Neural progenitor cell (in vitro differentiated cells): ENCODE data around the gene ZNF710. TPM values are rescaled to one million over a fixed set of nuclear protein-coding genes. Genes with fewer than 3 reads are reported as not detected.

Experiments used
- DNase-seq: peaks from one replicate; pipeline ENCODE4 v3.0.0-alpha.2; 2016; ENCODE audit warnings: low spot score
- H2AFZ ChIP-seq: fragments of 200-600 bp; sonication (generic); replicated peaks from 2 replicates; pipeline ENCODE4 v1.6.1; 2016; ENCODE audit warnings: antibody characterized with exemption
- H3F3A ChIP-seq: fragments of 200-600 bp; sonication (generic); 2 replicates; pipeline ENCODE4 v1.6.1; 2016; ENCODE audit warnings: antibody characterized with exemption, low read depth
- H3K27ac ChIP-seq: fragments of 200-600 bp; sonication (generic); 2 replicates; pipeline ENCODE4 v1.5.1; 2016; ENCODE audit warnings: mild to moderate bottlenecking
- H3K27me3 ChIP-seq: fragments of 200-600 bp; sonication (generic); 2 replicates; pipeline ENCODE4 v1.6.1; 2016; ENCODE audit warnings: mild to moderate bottlenecking, moderate library complexity
- H3K36me3 ChIP-seq: fragments of 200-600 bp; sonication (generic); 2 replicates; pipeline ENCODE4 v1.5.1; 2016
- H3K4me1 ChIP-seq: fragments of 200-600 bp; sonication (generic); 2 replicates; pipeline ENCODE4 v1.6.1; 2016; ENCODE audit warnings: mixed run types
- H3K4me2 ChIP-seq: fragments of 200-600 bp; sonication (generic); 2 replicates; pipeline ENCODE4 v1.6.1; 2016
- H3K4me3 ChIP-seq: fragments of 200-600 bp; sonication (generic); 2 replicates; pipeline ENCODE4 v1.5.1; 2016
- H3K79me2 ChIP-seq: fragments of 200-600 bp; sonication (generic); 2 replicates; pipeline ENCODE4 v1.6.1; 2016; ENCODE audit warnings: low read depth
- H3K9ac ChIP-seq: fragments of 200-600 bp; sonication (generic); 2 replicates; pipeline ENCODE4 v1.6.1; 2016
- H3K9me3 ChIP-seq: fragments of 200-600 bp; sonication (generic); 2 replicates; pipeline ENCODE4 v1.5.1; 2016; ENCODE audit warnings: low read depth
- H4K20me1 ChIP-seq: fragments of 200-600 bp; sonication (generic); 2 replicates; pipeline ENCODE4 v1.6.1; 2016; ENCODE audit warnings: low read depth
- H3K27ac Mint-ChIP-seq: 3 replicates; pipeline ENCODE4 v1.8.0; 2021; ENCODE audit warnings: mixed read lengths
- H3K27me3 Mint-ChIP-seq: 2 replicates; pipeline ENCODE4 v1.8.0; 2022; ENCODE audit warnings: low read depth, mild to moderate bottlenecking, inconsistent platforms, moderate library complexity, mixed read lengths; ENCODE audit not compliant: insufficient read depth
- H3K36me3 Mint-ChIP-seq: 3 replicates; pipeline ENCODE4 v1.8.0; 2021; ENCODE audit warnings: mixed read lengths
- H3K4me1 Mint-ChIP-seq: 3 replicates; pipeline ENCODE4 v1.8.0; 2021; ENCODE audit warnings: mixed read lengths
- H3K4me3 Mint-ChIP-seq: 3 replicates; pipeline ENCODE4 v1.8.0; 2021; ENCODE audit warnings: mild to moderate bottlenecking, moderate library complexity, mixed read lengths
- H3K9me3 Mint-ChIP-seq: 3 replicates; pipeline ENCODE4 v1.8.0; 2020; ENCODE audit warnings: mixed read lengths
- EZH2 ChIP-seq: fragments of 200-600 bp; sonication (generic); IDR thresholded peaks from 2 replicates; pipeline ENCODE4 v1.6.1; 2017; ENCODE audit warnings: antibody characterized with exemption, mild to moderate bottlenecking, moderate library complexity
- EZH2phosphoT487 ChIP-seq: fragments of 200-600 bp; sonication (generic); IDR thresholded peaks from 2 replicates; pipeline ENCODE4 v1.6.1; 2017; ENCODE audit warnings: antibody characterized with exemption
- total RNA-seq: library from RNA; depleted of rRNA; stranded (reverse); fragments of >200 nt; gene quantifications from 2 replicates; pipeline ENCODE4 v1.2.3, GENCODE V29; 2015; ENCODE audit warnings: low replicate concordance
- TF ChIP-seq, protein P1 (sequence below): fragments of 200-600 bp; sonication (generic); IDR thresholded peaks from 2 replicates; pipeline ENCODE4 v1.5.1; 2017; ENCODE audit warnings: antibody characterized with exemption, mild to moderate bottlenecking

The ZNF710 gene
- total RNA-seq, 1 donor from 2014 or later = 14.9 TPM

DNA sequence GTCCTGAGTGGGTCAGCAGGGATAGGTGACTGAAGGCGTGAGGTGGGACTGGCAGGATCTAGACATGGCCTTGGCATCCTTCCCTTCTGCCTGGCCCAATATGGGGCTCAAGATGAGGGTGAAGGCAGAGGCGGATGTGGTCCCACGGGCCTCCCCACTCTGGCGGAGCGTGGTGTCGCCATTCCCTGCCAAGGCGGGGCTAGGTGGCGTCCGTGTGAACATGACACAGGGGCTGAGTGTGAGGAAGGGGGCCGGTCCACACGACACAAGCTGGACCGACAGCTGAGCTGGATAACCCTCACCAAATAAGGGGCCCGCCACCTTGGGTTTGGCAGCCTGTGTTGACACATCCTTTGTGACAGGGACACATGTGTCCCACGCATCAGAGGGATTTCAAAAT, 43.1 kb downstream of the ZNF710 start:
- no peak overlapping the region for H3K4me3 Mint-ChIP-seq
- H3K27me3 Mint-ChIP-seq = no peaks in the 10 kb centered on the region
- DNase-seq = no peak
- Histone ChIP-seq H3K9ac (no peak overlapping the region), H3K9me3 (no peaks in the 10 kb centered on the region), H3K36me3 (no peaks in the 10 kb centered on the region), H3K4me1 (peaks cover 40% of the 10 kb centered on the region), H3K79me2 (peaks cover 75% of the 10 kb centered on the region), H3K4me3 (no peak overlapping the region), H4K20me1 (peaks cover 8% of the 10 kb centered on the region), H2AFZ (no peak overlapping the region), H3F3A (peaks cover 31% of the 10 kb centered on the region), H3K4me2 (peak overlapping the region; percentile 55), H3K27ac (peak overlapping the region; percentile 88), H3K27me3 (no peaks in the 10 kb centered on the region)
- peaks cover 52% of the 10 kb centered on the region for H3K4me1 Mint-ChIP-seq
- TF ChIP-seq, protein P1, sequence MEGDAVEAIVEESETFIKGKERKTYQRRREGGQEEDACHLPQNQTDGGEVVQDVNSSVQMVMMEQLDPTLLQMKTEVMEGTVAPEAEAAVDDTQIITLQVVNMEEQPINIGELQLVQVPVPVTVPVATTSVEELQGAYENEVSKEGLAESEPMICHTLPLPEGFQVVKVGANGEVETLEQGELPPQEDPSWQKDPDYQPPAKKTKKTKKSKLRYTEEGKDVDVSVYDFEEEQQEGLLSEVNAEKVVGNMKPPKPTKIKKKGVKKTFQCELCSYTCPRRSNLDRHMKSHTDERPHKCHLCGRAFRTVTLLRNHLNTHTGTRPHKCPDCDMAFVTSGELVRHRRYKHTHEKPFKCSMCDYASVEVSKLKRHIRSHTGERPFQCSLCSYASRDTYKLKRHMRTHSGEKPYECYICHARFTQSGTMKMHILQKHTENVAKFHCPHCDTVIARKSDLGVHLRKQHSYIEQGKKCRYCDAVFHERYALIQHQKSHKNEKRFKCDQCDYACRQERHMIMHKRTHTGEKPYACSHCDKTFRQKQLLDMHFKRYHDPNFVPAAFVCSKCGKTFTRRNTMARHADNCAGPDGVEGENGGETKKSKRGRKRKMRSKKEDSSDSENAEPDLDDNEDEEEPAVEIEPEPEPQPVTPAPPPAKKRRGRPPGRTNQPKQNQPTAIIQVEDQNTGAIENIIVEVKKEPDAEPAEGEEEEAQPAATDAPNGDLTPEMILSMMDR = no peak
- no peak for TF ChIP-seq EZH2
- TF ChIP-seq EZH2phosphoT487 = no peak
- H3K9me3 Mint-ChIP-seq = no peaks in the 10 kb centered on the region
- peaks cover 4% of the 10 kb centered on the region for H3K36me3 Mint-ChIP-seq
- H3K27ac Mint-ChIP-seq = peak overlapping the region; percentile 72

DNA sequence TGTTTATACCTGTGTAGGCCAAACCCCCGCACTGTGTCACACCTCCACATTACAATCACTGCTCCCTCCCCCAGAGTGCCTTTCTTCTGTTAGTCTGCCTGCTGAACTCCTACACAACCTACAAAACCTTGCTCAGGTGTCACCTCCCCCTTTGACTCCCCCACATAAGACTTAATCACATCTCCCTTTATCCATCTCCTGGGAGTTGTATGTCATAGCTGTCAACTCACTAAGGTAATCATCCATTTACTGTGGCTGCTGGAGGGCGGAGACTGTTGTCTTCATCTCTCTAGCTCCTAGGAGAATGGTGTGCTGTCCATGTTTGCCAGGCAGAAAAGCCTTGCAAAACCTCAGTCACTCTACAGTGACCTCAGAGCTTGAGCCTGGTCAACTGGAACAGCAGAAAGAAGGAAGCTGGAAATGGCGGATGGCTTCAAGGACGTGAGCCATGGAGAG, 43.8 kb downstream of the ZNF710 start:
- peaks cover 78% of the 10 kb centered on the region for H3K79me2 ChIP-seq
- no peaks in the 10 kb centered on the region for H3K36me3 ChIP-seq
- no peak for DNase-seq
- no peak overlapping the region for H2AFZ ChIP-seq
- H3K9me3 ChIP-seq = no peaks in the 10 kb centered on the region
- no peak overlapping the region for H3K27ac ChIP-seq
- no peaks in the 10 kb centered on the region for H3K27me3 Mint-ChIP-seq
- peak overlapping the region; percentile 8 for H3K27ac Mint-ChIP-seq
- H3K9ac ChIP-seq = no peak overlapping the region
- peaks cover 4% of the 10 kb centered on the region for H3K36me3 Mint-ChIP-seq
- no peak overlapping the region for H3K4me3 Mint-ChIP-seq
- no peak for TF ChIP-seq EZH2
- TF ChIP-seq, protein P1 = no peak
- TF ChIP-seq EZH2phosphoT487 = no peak
- H3K4me1 Mint-ChIP-seq = peaks cover 54% of the 10 kb centered on the region
- H3K9me3 Mint-ChIP-seq = no peaks in the 10 kb centered on the region
- H4K20me1 ChIP-seq = peaks cover 8% of the 10 kb centered on the region
- H3K27me3 ChIP-seq = no peaks in the 10 kb centered on the region
- peaks cover 40% of the 10 kb centered on the region for H3K4me1 ChIP-seq
- no peak overlapping the region for H3K4me2 ChIP-seq
- peaks cover 31% of the 10 kb centered on the region for H3F3A ChIP-seq
- no peak overlapping the region for H3K4me3 ChIP-seq

DNA sequence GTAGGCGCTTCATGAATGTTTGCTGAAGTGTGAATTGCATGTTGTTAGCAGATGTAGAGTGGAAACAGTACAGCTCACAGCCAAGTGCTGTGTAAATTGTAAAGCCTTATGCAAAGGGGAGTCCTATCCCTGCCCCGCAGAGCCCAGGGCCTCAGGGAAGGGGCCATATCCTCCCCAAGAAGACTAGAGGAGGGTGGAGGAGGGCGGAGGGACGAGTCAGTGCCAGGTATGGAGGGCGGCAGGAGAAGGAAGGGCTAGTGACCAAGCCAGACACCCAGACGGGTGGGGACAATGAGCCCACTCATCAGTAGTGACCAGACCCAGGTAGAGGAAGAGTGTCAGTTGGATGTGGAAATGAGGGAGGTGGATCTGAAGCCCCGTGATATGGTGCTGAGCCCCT, 45.2 kb downstream of the ZNF710 start:
- Histone ChIP-seq H4K20me1 (no peaks in the 10 kb centered on the region), H2AFZ (no peak overlapping the region)
- TF ChIP-seq EZH2 = no peak
- TF ChIP-seq, protein P1 = no peak
- TF ChIP-seq EZH2phosphoT487 = no peak

More for the DNA sequence above, 45.2 kb downstream of the ZNF710 start:
- H3K27me3 Mint-ChIP-seq = no peaks in the 10 kb centered on the region
- Histone ChIP-seq H3K9me3 (no peaks in the 10 kb centered on the region), H3K4me2 (no peak overlapping the region), H3K4me3 (no peak overlapping the region), H3K9ac (no peak overlapping the region), H3K36me3 (no peaks in the 10 kb centered on the region), H3K27me3 (no peaks in the 10 kb centered on the region), H3K4me1 (peaks cover 27% of the 10 kb centered on the region), H3K27ac (no peak overlapping the region), H3K79me2 (peaks cover 76% of the 10 kb centered on the region), H3F3A (peaks cover 28% of the 10 kb centered on the region)
- H3K9me3 Mint-ChIP-seq = no peaks in the 10 kb centered on the region
- H3K4me3 Mint-ChIP-seq = no peak overlapping the region
- peaks cover 4% of the 10 kb centered on the region for H3K36me3 Mint-ChIP-seq
- no peak for DNase-seq
- peaks cover 50% of the 10 kb centered on the region for H3K4me1 Mint-ChIP-seq
- peak overlapping the region; percentile 28 for H3K27ac Mint-ChIP-seq
